BJ (cell line): ENCODE results near the gene MYO18A. TPM values are rescaled to one million over a fixed set of nuclear protein-coding genes. Genes with fewer than 3 reads are reported as not detected.
A peak's percentile ranks its signal among the peaks of the same experiment; 100 is the strongest.

Experiments used
- CTCF ChIA-PET: fragments of 350-600 bp; formaldehyde crosslinking; extraction: SDS; loops from one replicate; lab custom pipeline; 2021; ENCODE audit warnings: antibody characterized with exemption, inconsistent platforms; lab: Yijun Ruan, JAX
- POLR2A ChIA-PET: fragments of 300-600 bp; sonication (Branson Sonifier 250); formaldehyde crosslinking; extraction: SDS; loops from one replicate; lab custom pipeline; 2021; ENCODE audit warnings: antibody characterized with exemption; lab: Charles Lee
- DNase-seq: peaks from one replicate; pipeline ENCODE4 v3.0.0-alpha.2; 2011; ENCODE audit warnings: low read depth
- H3K27me3 ChIP-seq: 2 replicates; pipeline ENCODE4 v1.6.0; 2011; ENCODE audit warnings: low read length; ENCODE audit not compliant: control insufficient read depth, insufficient read depth
- H3K36me3 ChIP-seq: 2 replicates; pipeline ENCODE4 v1.5.1; 2011; ENCODE audit warnings: low read length; ENCODE audit not compliant: control insufficient read depth, insufficient read depth
- H3K4me3 ChIP-seq: 2 replicates; pipeline ENCODE4 v1.5.1; 2011; ENCODE audit warnings: low read depth, mild to moderate bottlenecking, control low read depth, low read length
- polyA plus RNA-seq: library from polyadenylated mRNA; depleted of rRNA; stranded (reverse); fragments of >200 nt; gene quantifications from 2 replicates; pipeline ENCODE4 v1.2.3, GENCODE V29; 2011
- TF ChIP-seq, protein P1 (sequence below): IDR thresholded peaks from 2 replicates; pipeline ENCODE4 v1.5.1; 2011; ENCODE audit warnings: low read depth, mild to moderate bottlenecking, control low read depth, inconsistent platforms, low read length, moderate library complexity; ENCODE audit not compliant: insufficient read depth

Gene MYO18A
- polyA plus RNA-seq, 1 experiment: 12.0 TPM

DNA sequence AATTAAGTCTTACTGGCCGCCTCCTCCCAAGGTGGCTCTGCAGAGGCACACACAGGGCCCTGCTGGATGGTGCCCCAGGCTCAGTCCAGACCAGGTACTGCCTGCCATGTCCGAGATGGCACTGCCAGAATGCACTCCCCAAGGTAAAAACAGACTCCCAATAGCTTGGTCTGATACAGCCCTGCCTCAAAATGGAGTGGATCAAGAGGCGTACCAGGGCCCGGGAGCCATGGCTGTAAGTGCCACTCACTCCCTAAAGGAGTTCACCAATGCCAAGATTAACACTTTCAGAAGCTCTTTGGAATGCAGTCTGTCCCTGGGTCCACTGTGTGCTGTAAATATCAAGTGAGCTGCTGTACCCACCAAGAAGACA lies 576 bp upstream of the MYO18A start:
- H3K36me3 ChIP-seq: no peaks in the 10 kb centered on the region
- TF ChIP-seq, protein P1, sequence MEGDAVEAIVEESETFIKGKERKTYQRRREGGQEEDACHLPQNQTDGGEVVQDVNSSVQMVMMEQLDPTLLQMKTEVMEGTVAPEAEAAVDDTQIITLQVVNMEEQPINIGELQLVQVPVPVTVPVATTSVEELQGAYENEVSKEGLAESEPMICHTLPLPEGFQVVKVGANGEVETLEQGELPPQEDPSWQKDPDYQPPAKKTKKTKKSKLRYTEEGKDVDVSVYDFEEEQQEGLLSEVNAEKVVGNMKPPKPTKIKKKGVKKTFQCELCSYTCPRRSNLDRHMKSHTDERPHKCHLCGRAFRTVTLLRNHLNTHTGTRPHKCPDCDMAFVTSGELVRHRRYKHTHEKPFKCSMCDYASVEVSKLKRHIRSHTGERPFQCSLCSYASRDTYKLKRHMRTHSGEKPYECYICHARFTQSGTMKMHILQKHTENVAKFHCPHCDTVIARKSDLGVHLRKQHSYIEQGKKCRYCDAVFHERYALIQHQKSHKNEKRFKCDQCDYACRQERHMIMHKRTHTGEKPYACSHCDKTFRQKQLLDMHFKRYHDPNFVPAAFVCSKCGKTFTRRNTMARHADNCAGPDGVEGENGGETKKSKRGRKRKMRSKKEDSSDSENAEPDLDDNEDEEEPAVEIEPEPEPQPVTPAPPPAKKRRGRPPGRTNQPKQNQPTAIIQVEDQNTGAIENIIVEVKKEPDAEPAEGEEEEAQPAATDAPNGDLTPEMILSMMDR: no peak
- no peak for DNase-seq
- H3K4me3 ChIP-seq: peak overlapping the region; percentile 60
- H3K27me3 ChIP-seq: no peaks in the 10 kb centered on the region
- CTCF ChIA-PET: interaction anchor here (0.8 to 9.1 kb wide), 19 partner anchors 9 to 229 kb away, joined by 3 to 227 read pairs (median 9); partner anchors contain the start of gene PHF12
- POLR2A ChIA-PET: no interaction called here

DNA sequence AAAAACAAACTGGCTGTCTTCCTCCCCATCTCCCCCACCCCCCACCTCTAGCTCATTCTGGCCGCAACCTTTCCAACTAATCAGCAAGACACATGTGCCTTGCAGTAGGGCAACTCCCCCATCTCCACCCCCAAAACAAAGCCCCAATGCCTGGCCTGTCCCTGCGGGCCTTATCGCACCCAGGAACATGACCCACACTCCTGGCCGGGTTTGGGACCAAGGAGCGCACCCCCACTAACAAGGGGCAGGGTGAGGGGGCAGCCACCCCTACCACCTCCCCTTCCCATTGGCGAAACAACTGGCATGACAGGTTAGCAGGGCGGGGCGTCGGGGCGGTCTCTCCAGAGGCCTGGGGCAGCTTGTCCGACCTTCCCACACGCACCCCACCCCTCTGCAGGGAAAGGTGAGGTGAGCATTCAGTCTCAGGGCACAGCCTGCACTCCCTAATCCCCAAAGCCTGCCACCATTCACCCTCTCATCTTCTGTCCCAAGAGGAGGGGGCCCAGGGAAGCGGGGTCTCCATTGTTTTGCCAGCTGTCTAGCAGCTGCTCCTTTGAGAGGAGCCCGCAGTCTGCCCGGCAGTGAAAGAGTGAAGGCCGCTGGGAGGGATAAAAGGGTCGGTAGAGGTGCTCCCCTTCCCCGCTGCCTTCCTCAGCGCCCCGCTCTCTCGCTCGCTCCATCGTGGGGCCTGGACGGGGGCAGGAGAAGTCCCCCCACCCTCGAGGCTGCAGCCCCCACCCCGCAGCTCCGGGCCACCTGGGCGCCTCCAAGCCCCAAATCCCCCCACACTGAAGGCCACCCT lies 765 bp downstream of the MYO18A start:
- no peaks in the 10 kb centered on the region for H3K36me3 ChIP-seq
- H3K4me3 ChIP-seq: peak overlapping the region; percentile 60
- POLR2A ChIA-PET: interaction anchor here (0.6 to 1.1 kb wide), 3 partner anchors 16 to 466 kb away, joined by 3 to 7 read pairs (median 4); no protein-coding TSS in a partner anchor
- no peak for DNase-seq
- TF ChIP-seq, protein P1: 0 out of 2 replicates have a peak, but pooled peaks have one; percentile 11
- CTCF ChIA-PET: interaction anchor here (0.6 to 9.1 kb wide), 34 partner anchors 8 to 436 kb away, joined by 3 to 227 read pairs (median 5); partner anchors contain the start of genes PHF12 and TRAF4
- H3K27me3 ChIP-seq: no peaks in the 10 kb centered on the region

DNA sequence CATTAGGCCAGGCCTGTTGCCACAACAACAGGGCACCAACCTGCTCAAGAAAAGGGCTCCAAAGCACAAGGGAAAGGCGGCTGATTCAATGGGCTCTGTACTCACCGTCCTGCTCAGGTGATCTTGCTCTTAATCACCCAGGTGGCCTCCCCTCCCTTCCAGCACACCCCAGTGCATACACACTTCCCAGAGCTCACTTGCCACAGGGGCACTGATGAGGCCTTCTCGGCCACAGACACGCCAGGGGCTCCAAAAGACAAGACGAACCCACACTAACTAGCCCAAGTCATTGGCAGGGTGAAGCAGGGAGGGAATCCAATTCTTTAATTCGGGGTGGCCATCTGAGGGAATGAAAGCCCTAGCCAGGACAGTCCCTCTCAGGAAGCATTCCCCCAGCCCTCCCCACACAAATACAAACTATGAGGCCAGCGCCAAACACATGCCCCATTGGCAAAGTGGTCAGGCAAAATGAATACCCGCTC lies 1.4 kb downstream of the MYO18A start:
- ChIA-PET POLR2A (no interaction called here), CTCF (interaction anchor here (0.7 to 9.1 kb wide), 11 partner anchors 13 to 296 kb away, joined by 3 to 227 read pairs (median 14); no protein-coding TSS in a partner anchor)
- no peaks in the 10 kb centered on the region for H3K36me3 ChIP-seq
- TF ChIP-seq, protein P1: no peak
- no peaks in the 10 kb centered on the region for H3K27me3 ChIP-seq
- no peak for DNase-seq
- peak overlapping the region; percentile 60 for H3K4me3 ChIP-seq

DNA sequence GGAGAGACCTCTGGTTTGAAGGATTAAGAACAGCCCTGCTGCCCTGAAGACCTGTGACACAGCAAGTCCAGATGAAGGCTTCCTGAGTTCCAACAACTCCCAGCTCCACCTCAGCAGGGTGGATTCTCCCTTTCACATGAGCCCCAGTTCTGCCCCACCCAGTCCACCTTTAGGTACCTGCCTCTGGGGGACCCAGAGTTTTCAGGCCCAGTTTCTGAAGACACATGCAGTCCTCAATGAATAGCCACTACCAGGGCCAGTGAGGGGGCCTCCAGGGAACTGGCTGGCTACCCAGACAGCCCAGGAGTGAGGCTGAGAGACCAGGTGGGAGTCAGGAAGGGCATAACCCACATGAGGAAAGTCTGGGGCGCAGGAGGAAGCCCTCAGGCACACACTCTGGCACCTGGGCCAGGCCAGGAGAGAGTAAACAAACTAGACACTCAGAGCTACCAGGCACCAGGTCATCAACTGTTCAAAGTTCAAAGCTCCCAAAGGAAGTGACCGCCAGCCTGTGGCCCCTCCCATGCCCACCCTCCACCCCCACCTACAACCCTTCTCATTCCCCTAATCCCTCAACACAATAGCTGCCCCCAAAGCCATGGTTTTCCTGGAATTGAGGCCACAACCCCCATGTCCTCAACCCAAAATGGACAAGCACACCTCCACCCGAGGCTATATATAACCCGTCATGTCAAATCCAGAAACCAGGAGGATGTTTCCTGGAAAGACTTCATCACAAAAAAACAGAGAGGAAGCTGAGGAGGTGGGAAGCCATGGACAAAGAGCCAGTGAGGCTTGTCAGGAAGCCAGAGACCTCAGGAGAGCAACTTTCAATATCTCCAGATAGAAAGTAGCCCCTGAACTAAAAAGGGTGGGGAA lies 2.1 kb downstream of the MYO18A start:
- no peak for DNase-seq
- TF ChIP-seq, protein P1: no peak
- H3K4me3 ChIP-seq: 0 out of 2 replicates have a peak overlapping the region, but pooled peaks have one; percentile 60
- H3K36me3 ChIP-seq: no peaks in the 10 kb centered on the region
- ChIA-PET CTCF (interaction anchor here (0.7 to 9.1 kb wide), 7 partner anchors 13 to 295 kb away, joined by 3 to 227 read pairs (median 19); no protein-coding TSS in a partner anchor), POLR2A (no interaction called here)
- H3K27me3 ChIP-seq: no peaks in the 10 kb centered on the region
